ENCODE data around the gene KCNT2.

KCNT2 gene

GRCh38 chr1:196462086-196462485 lies 146.2 kb downstream of the KCNT2 start:
- DNase-seq (ENCODE audit: extremely low spot score) = no peak
- TF ChIP-seq L3MBTL2 (conservative IDR thresholded peaks at IDR 0.05) = no peak
- TF ChIP-seq TARDBP (IDR thresholded peaks at IDR 0.05) = no peak
- ChIA-PET CTCF (no interaction called here), POLR2A (no interaction called here)

GRCh38 chr1:196461521-196461920 lies 146.7 kb downstream of the KCNT2 start:
- ChIA-PET CTCF (no interaction called here), POLR2A (no interaction called here)
- DNase-seq (ENCODE audit: extremely low spot score) = no peak
- no peak for TF ChIP-seq HDGF (IDR thresholded peaks at IDR 0.05; ENCODE audit: borderline replicate concordance)
- TF ChIP-seq ELF4 (IDR thresholded peaks at IDR 0.05) = no peak
- TF ChIP-seq FOXA1 (IDR thresholded peaks at IDR 0.05) = no peak
- no peak for TF ChIP-seq ARNT (IDR thresholded peaks at IDR 0.05)
- TF ChIP-seq FOXM1 (IDR thresholded peaks at IDR 0.05; ENCODE audit: borderline replicate concordance) = no peak
- TF ChIP-seq FOXK2 (IDR thresholded peaks at IDR 0.05) = no peak
- TF ChIP-seq NFRKB (IDR thresholded peaks at IDR 0.05) = no peak
- no peak for TF ChIP-seq ZNF384 (IDR thresholded peaks at IDR 0.05)
- no peak for TF ChIP-seq SUZ12 (IDR thresholded peaks at IDR 0.05)
- TF ChIP-seq PKNOX1 (IDR thresholded peaks at IDR 0.05) = no peak
- no peak for TF ChIP-seq LEF1 (IDR thresholded peaks at IDR 0.05; ENCODE audit: borderline replicate concordance)
- no peak for TF ChIP-seq L3MBTL2 (conservative IDR thresholded peaks at IDR 0.05)
- TF ChIP-seq TARDBP (IDR thresholded peaks at IDR 0.05) = no peak
- no peak for TF ChIP-seq SP1 (IDR thresholded peaks at IDR 0.05)
- TF ChIP-seq CTBP1 (IDR thresholded peaks at IDR 0.05; ENCODE audit: borderline replicate concordance) = no peak
- TF ChIP-seq BHLHE40 (IDR thresholded peaks at IDR 0.05; ENCODE audit: borderline replicate concordance) = no peak

GRCh38 chr1:196459383-196459782 lies 148.9 kb downstream of the KCNT2 start:
- TF ChIP-seq NFRKB (IDR thresholded peaks at IDR 0.05) (no peak), HDGF (IDR thresholded peaks at IDR 0.05; ENCODE audit: borderline replicate concordance) (no peak), FOXM1 (IDR thresholded peaks at IDR 0.05; ENCODE audit: borderline replicate concordance) (no peak), ZNF384 (IDR thresholded peaks at IDR 0.05) (no peak), ELF4 (IDR thresholded peaks at IDR 0.05) (no peak), CTBP1 (IDR thresholded peaks at IDR 0.05; ENCODE audit: borderline replicate concordance) (no peak), LEF1 (IDR thresholded peaks at IDR 0.05; ENCODE audit: borderline replicate concordance) (no peak), L3MBTL2 (conservative IDR thresholded peaks at IDR 0.05) (no peak), SUZ12 (IDR thresholded peaks at IDR 0.05) (no peak), FOXA1 (IDR thresholded peaks at IDR 0.05) (no peak), SP1 (IDR thresholded peaks at IDR 0.05) (no peak), TARDBP (IDR thresholded peaks at IDR 0.05) (no peak), ARNT (IDR thresholded peaks at IDR 0.05) (no peak), FOXK2 (IDR thresholded peaks at IDR 0.05) (no peak), PKNOX1 (IDR thresholded peaks at IDR 0.05) (no peak)
- no peak for DNase-seq (ENCODE audit: extremely low spot score)
- CTCF ChIA-PET = no interaction called here
- POLR2A ChIA-PET = no interaction called here

- TF ChIP-seq L3MBTL2 (conservative IDR thresholded peaks at IDR 0.05) (no peak), HDGF (IDR thresholded peaks at IDR 0.05; ENCODE audit: borderline replicate concordance) (no peak), ARNT (IDR thresholded peaks at IDR 0.05) (no peak), PKNOX1 (IDR thresholded peaks at IDR 0.05) (no peak)
- POLR2A ChIA-PET = no interaction called here
- no peak for DNase-seq (ENCODE audit: extremely low spot score)
- CTCF ChIA-PET = no interaction called here
These were observed 153.4 kb downstream of the KCNT2 start for GRCh38 chr1:196454792-196455191.

GRCh38 chr1:196451103-196451502 lies 157.1 kb downstream of the KCNT2 start:
- CTCF ChIA-PET = no interaction called here
- POLR2A ChIA-PET = no interaction called here
- no peak for DNase-seq (ENCODE audit: extremely low spot score)
- TF ChIP-seq ZNF384 (IDR thresholded peaks at IDR 0.05) (no peak), ELF4 (IDR thresholded peaks at IDR 0.05) (no peak), HDGF (IDR thresholded peaks at IDR 0.05; ENCODE audit: borderline replicate concordance) (no peak), BHLHE40 (IDR thresholded peaks at IDR 0.05; ENCODE audit: borderline replicate concordance) (no peak)

- TF ChIP-seq L3MBTL2 (conservative IDR thresholded peaks at IDR 0.05) (no peak), ZNF384 (IDR thresholded peaks at IDR 0.05) (no peak), HDGF (IDR thresholded peaks at IDR 0.05; ENCODE audit: borderline replicate concordance) (no peak), FOXM1 (IDR thresholded peaks at IDR 0.05; ENCODE audit: borderline replicate concordance) (no peak), FOXA1 (IDR thresholded peaks at IDR 0.05) (no peak), CTBP1 (IDR thresholded peaks at IDR 0.05; ENCODE audit: borderline replicate concordance) (no peak), FOXK2 (IDR thresholded peaks at IDR 0.05) (no peak)
- CTCF ChIA-PET = no interaction called here
- no peak for DNase-seq (ENCODE audit: extremely low spot score)
- POLR2A ChIA-PET = no interaction called here
These were observed 157.8 kb downstream of the KCNT2 start for GRCh38 chr1:196450143-196451095.

GRCh38 chr1:196449460-196449859 lies 158.8 kb downstream of the KCNT2 start:
- ChIA-PET CTCF (no interaction called here), POLR2A (no interaction called here)
- TF ChIP-seq FOXA1 (IDR thresholded peaks at IDR 0.05) (no peak), SP1 (IDR thresholded peaks at IDR 0.05) (no peak), ELF4 (IDR thresholded peaks at IDR 0.05) (no peak), L3MBTL2 (conservative IDR thresholded peaks at IDR 0.05) (no peak), ARNT (IDR thresholded peaks at IDR 0.05) (no peak), SUZ12 (IDR thresholded peaks at IDR 0.05) (no peak), TARDBP (IDR thresholded peaks at IDR 0.05) (no peak), NFRKB (IDR thresholded peaks at IDR 0.05) (no peak), PKNOX1 (IDR thresholded peaks at IDR 0.05) (no peak), CTBP1 (IDR thresholded peaks at IDR 0.05; ENCODE audit: borderline replicate concordance) (no peak)
- no peak for DNase-seq (ENCODE audit: extremely low spot score)

All from HEK293T (cell line).